ENCODE data around the gene ISOC2.

ISOC2 gene

DNA sequence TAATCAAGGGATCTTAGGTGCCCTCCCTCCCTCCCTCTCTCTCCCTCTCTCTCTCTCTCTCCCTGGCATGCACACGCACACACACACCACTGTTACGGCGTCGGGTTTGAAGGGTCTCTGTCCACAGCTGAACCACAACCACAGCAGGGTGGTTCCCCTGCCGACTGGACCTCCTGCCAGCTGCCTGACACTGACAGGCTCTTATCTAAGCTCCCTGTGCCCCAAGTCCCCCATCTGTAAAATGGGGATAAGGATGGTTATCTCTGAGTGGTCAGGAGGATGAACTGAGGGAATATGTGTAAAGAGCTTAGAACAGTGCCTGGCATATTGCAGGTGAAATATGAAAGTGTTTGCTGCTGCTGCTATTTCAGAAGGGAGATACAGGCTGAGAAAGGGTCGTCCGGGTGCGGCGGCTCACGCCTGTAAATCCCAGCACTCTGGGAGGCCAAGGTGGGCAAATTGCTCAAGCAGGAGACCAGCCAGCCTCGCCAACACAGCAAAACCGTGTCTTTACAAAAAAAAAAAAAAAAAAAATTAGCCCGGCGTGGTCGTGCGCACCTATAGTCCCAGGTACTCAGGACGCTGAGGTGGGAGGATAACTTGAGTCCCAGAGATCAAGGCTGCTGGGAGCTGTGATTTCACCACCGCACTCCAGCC, 17.5 kb downstream of the ISOC2 start:
- Histone ChIP-seq H3K4me3 (ENCODE audit: low read depth, low read length) (no peak overlapping the region), H3K36me3 (ENCODE audit: insufficient read depth, low read length) (no peaks in the 10 kb centered on the region), H3K27ac (ENCODE audit: low read depth, low read length) (no peak overlapping the region), H3K27me3 (ENCODE audit: insufficient read depth, low read length) (peaks cover 57% of the 10 kb centered on the region), H3K79me2 (ENCODE audit: control insufficient read depth, insufficient read depth, low read length, unreplicated experiment) (no peaks in the 10 kb centered on the region), H2AFZ (ENCODE audit: low read length, unreplicated experiment) (no peak overlapping the region), H3K4me1 (ENCODE audit: control insufficient read depth, insufficient read depth, low read length, unreplicated experiment) (no peaks in the 10 kb centered on the region)

DNA sequence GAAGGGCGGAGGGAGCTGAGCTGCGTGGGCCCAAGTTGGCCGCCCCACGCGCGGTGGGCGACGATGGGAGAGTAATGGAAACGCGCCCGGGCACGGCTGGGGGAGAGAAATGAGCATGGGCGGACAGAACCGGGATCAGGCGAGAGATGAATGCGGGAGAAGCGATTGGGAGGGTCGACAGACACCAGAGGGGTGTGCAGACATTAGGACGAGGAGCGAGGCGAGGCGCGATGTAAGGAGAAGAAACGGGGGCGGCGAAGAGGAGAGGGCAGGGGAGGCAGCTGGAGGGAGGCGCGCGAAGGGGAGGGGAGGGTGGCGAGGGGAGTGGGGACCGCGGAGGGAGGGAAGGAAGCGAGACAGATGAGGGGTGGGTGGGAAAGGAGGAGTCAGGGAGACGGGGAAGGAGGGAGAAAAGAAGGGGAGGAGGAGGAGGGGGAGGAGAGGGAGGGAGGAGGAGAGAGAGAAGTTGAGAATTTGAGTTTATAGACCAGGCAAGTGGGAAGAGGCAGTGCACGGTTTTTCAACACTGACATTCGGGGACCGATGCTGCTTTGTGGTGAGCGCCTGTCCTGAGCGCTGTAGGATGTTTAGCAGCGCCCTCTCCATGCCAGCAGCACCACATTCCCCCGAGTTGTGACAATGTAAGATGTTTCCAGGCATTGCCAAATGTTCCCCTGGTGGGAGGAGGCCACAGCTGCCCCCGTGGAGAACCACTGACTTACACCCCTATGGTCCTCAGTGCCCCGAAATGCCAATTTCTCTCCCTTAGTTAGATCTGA, 18.2 kb downstream of the ISOC2 start, which contains the start of gene SHISA7:
Gene SHISA7 (minus strand): TSS at position 256 of the 779 bp plus-strand sequence. CDS start 437 bp downstream, outside the sequence.
- Histone ChIP-seq H3K79me2 (ENCODE audit: control insufficient read depth, insufficient read depth, low read length, unreplicated experiment) (no peaks in the 10 kb centered on the region), H3K27me3 (ENCODE audit: insufficient read depth, low read length) (peaks cover 57% of the 10 kb centered on the region), H3K36me3 (ENCODE audit: insufficient read depth, low read length) (no peaks in the 10 kb centered on the region), H2AFZ (ENCODE audit: low read length, unreplicated experiment) (no peak within 1 kb of the TSS), H3K27ac (ENCODE audit: low read depth, low read length) (no peak within 1 kb of the TSS), H3K4me3 (ENCODE audit: low read depth, low read length) (no peak within 1 kb of the TSS), H3K4me1 (ENCODE audit: control insufficient read depth, insufficient read depth, low read length, unreplicated experiment) (no peaks in the 10 kb centered on the region)

GRCh38 chr19:55442372-55442961, 19.0 kb downstream of the ISOC2 start:
- Histone ChIP-seq H2AFZ (ENCODE audit: low read length, unreplicated experiment) (no peak overlapping the region), H3K36me3 (ENCODE audit: insufficient read depth, low read length) (no peaks in the 10 kb centered on the region), H3K4me3 (ENCODE audit: low read depth, low read length) (no peak overlapping the region), H3K4me1 (ENCODE audit: control insufficient read depth, insufficient read depth, low read length, unreplicated experiment) (no peaks in the 10 kb centered on the region), H3K27me3 (ENCODE audit: insufficient read depth, low read length) (peaks cover 57% of the 10 kb centered on the region), H3K79me2 (ENCODE audit: control insufficient read depth, insufficient read depth, low read length, unreplicated experiment) (no peaks in the 10 kb centered on the region), H3K27ac (ENCODE audit: low read depth, low read length) (no peak overlapping the region)

DNA sequence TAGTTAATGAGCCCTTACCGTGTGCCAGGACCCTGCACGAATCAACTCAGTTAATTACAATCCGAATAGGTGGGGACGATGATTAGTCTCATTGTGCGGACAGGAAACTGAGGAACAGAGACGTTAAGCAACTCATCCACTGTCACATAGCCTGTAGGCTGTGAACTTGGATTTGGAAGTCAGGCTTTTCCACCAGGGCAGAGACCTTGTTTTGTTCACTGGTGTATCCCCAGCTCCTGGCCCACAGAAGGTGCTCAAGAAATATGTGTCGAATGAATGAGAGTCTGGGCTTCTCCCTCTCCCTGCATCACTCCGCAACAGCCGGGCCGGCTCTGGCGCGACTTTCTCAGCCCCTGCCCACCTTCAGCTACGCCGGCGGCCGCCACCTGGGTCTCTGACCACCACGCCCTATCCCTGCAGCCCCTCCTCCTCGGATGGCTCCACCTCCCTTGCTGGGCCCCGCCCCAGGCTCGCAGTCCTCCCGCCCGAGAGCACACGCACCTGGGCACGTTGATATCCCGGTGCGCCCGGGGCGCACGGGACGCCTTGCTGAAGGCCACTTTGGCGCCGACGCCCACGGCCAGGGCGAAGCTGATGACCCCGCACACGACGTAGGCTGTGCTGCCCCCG, 19.6 kb downstream of the ISOC2 start:
- no peaks in the 10 kb centered on the region for H3K4me1 ChIP-seq (ENCODE audit: control insufficient read depth, insufficient read depth, low read length, unreplicated experiment)
- peaks cover 53% of the 10 kb centered on the region for H3K27me3 ChIP-seq (ENCODE audit: insufficient read depth, low read length)
- no peak overlapping the region for H3K27ac ChIP-seq (ENCODE audit: low read depth, low read length)
- no peaks in the 10 kb centered on the region for H3K36me3 ChIP-seq (ENCODE audit: insufficient read depth, low read length)
- H3K79me2 ChIP-seq (ENCODE audit: control insufficient read depth, insufficient read depth, low read length, unreplicated experiment), result no peaks in the 10 kb centered on the region
- H2AFZ ChIP-seq (ENCODE audit: low read length, unreplicated experiment), result no peak overlapping the region
- no peak overlapping the region for H3K4me3 ChIP-seq (ENCODE audit: low read depth, low read length)

- H3K79me2 ChIP-seq (ENCODE audit: control insufficient read depth, insufficient read depth, low read length, unreplicated experiment), result no peaks in the 10 kb centered on the region
- no peak overlapping the region for H3K4me3 ChIP-seq (ENCODE audit: low read depth, low read length)
- no peak overlapping the region for H2AFZ ChIP-seq (ENCODE audit: low read length, unreplicated experiment)
- H3K4me1 ChIP-seq (ENCODE audit: control insufficient read depth, insufficient read depth, low read length, unreplicated experiment), result no peaks in the 10 kb centered on the region
- no peak overlapping the region for H3K27ac ChIP-seq (ENCODE audit: low read depth, low read length)
- H3K27me3 ChIP-seq (ENCODE audit: insufficient read depth, low read length), result peaks cover 53% of the 10 kb centered on the region
- no peaks in the 10 kb centered on the region for H3K36me3 ChIP-seq (ENCODE audit: insufficient read depth, low read length)
Observed at GRCh38 chr19:55441319-55441691, 20.1 kb downstream of the ISOC2 start.

DNA sequence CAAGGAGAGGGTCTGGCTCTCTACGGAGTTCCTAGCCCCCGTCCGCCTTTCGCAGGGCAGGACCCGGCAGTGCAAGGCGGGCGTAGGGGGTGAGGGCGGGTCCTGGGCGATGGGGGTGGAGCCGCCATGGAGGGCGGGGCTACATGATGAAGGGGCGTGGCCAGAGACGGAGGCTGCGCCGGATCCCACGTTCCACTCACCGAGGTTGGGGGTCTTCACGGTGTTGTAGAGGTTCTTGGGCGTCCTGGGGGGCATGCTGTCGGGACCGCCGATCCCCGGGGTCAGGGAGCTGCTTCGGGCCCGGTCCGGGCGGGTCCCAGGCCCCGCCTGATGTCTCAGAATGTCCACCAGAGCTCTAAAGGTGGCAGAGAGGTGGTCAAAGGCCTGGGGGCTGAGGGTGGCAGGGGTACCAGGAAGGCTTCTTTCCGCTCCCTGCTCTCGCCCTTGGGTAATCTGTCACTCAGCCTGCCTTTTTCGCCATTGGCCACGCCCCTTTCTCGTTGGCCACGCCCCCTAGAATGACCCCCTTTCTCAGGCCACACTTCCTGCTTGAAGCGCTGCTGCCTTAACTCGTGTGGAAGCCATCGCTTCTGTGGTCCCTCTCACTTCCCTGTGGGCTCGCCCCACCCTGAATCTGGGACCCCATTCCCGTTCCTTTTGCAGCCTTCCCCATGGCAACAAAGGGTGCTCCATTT, 20.9 kb downstream of the ISOC2 start:
- H3K79me2 ChIP-seq (ENCODE audit: control insufficient read depth, insufficient read depth, low read length, unreplicated experiment), result no peaks in the 10 kb centered on the region
- H3K36me3 ChIP-seq (ENCODE audit: insufficient read depth, low read length), result no peaks in the 10 kb centered on the region
- peaks cover 53% of the 10 kb centered on the region for H3K27me3 ChIP-seq (ENCODE audit: insufficient read depth, low read length)
- H2AFZ ChIP-seq (ENCODE audit: low read length, unreplicated experiment), result no peak overlapping the region
- H3K4me3 ChIP-seq (ENCODE audit: low read depth, low read length), result no peak overlapping the region
- no peak overlapping the region for H3K27ac ChIP-seq (ENCODE audit: low read depth, low read length)
- H3K4me1 ChIP-seq (ENCODE audit: control insufficient read depth, insufficient read depth, low read length, unreplicated experiment), result no peaks in the 10 kb centered on the region

DNA sequence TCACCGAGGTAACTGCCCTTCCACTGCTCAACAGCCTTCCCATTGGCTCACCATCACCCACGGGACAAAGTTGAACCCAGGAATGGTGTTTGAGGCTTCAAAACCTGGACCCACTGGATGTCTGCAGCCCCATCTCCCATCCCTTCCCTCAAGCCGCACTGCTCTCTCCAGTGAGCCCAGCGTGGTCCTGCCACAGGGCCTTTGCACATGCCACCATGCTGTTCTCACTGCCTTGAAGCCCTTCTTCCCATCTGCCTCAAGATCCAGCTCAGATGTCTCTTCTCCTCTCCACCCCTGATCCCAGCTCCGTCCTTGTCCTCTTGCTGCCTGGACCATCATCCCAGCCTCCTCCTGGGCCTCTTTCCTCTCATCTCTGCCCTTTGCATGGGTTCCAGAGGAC, 22.4 kb downstream of the ISOC2 start:
- Histone ChIP-seq H3K27me3 (ENCODE audit: insufficient read depth, low read length) (peaks cover 40% of the 10 kb centered on the region), H3K27ac (ENCODE audit: low read depth, low read length) (no peak overlapping the region), H2AFZ (ENCODE audit: low read length, unreplicated experiment) (no peak overlapping the region), H3K79me2 (ENCODE audit: control insufficient read depth, insufficient read depth, low read length, unreplicated experiment) (no peaks in the 10 kb centered on the region), H3K36me3 (ENCODE audit: insufficient read depth, low read length) (no peaks in the 10 kb centered on the region), H3K4me1 (ENCODE audit: control insufficient read depth, insufficient read depth, low read length, unreplicated experiment) (no peaks in the 10 kb centered on the region), H3K4me3 (ENCODE audit: low read depth, low read length) (no peak overlapping the region)

DNA sequence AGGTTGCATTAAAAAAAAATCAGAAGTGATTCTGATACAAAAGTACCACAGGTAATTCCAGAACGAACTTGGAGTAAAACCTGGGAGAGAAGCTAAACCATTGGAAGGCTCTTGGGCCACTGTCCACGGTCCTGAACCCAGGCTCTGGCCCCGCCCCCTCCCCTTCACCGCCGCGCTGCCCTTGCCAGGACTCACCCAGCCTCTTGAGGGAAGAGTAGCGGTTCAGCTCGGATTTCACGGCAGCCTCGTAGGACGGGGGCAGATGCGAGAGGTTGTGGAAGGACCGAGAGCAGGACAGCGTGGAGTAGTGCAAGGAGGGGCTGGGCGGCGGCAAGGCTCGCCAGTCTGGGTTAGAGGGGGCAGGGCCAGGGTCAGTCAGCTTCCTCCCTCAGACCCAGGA, 24.0 kb downstream of the ISOC2 start:
- Histone ChIP-seq H3K27me3 (ENCODE audit: insufficient read depth, low read length) (peaks cover 33% of the 10 kb centered on the region), H3K36me3 (ENCODE audit: insufficient read depth, low read length) (no peaks in the 10 kb centered on the region), H3K27ac (ENCODE audit: low read depth, low read length) (no peak overlapping the region), H3K79me2 (ENCODE audit: control insufficient read depth, insufficient read depth, low read length, unreplicated experiment) (no peaks in the 10 kb centered on the region), H3K4me1 (ENCODE audit: control insufficient read depth, insufficient read depth, low read length, unreplicated experiment) (no peaks in the 10 kb centered on the region), H2AFZ (ENCODE audit: low read length, unreplicated experiment) (no peak overlapping the region), H3K4me3 (ENCODE audit: low read depth, low read length) (no peak overlapping the region)

DNA sequence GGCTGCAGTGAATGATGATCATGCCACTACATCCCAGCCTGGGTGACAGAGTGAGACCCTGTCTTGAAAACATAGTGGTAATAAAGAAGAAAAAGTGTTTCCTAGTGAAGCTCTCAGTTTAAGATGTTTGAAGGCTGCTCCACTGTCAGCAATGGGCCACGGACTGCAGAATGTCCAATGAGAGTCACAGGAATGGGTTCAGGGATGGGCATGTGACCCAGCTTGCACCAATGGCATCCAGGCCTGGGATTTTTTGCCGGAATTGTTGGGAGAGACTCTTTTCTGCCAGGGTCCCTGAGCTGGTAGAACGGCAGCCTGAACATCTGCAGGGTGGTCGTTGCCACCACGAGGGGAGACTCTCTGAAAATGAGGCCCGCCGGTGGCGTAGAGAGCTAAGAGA, 24.6 kb downstream of the ISOC2 start:
- Histone ChIP-seq H3K79me2 (ENCODE audit: control insufficient read depth, insufficient read depth, low read length, unreplicated experiment) (no peaks in the 10 kb centered on the region), H3K4me3 (ENCODE audit: low read depth, low read length) (no peak overlapping the region), H3K27ac (ENCODE audit: low read depth, low read length) (no peak overlapping the region), H2AFZ (ENCODE audit: low read length, unreplicated experiment) (no peak overlapping the region), H3K27me3 (ENCODE audit: insufficient read depth, low read length) (peaks cover 32% of the 10 kb centered on the region), H3K4me1 (ENCODE audit: control insufficient read depth, insufficient read depth, low read length, unreplicated experiment) (no peaks in the 10 kb centered on the region), H3K36me3 (ENCODE audit: insufficient read depth, low read length) (no peaks in the 10 kb centered on the region)

DNA sequence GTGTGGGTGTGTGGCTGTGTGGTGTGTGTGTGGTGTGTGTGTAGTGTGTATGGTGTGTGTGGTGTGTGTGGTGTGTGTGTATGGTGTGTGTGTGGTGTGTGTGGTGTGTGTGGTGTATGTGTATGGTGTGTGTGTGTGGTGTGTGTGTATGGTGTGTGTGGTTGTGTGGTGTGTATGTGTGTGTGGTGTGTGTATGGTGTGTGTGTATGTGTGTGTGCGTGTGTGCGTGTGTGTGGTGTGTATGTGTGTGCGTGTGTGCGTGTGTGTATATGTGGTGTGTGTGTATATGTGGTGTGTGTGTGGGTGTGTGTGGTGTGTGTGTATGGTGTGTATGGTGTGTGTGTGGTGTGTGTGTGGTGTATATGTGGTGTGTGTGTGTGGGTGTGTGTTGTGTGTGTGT, 26.4 kb downstream of the ISOC2 start:
- H3K4me1 ChIP-seq (ENCODE audit: control insufficient read depth, insufficient read depth, low read length, unreplicated experiment), result no peaks in the 10 kb centered on the region
- H3K36me3 ChIP-seq (ENCODE audit: insufficient read depth, low read length), result no peaks in the 10 kb centered on the region
- no peak overlapping the region for H3K4me3 ChIP-seq (ENCODE audit: low read depth, low read length)
- no peaks in the 10 kb centered on the region for H3K79me2 ChIP-seq (ENCODE audit: control insufficient read depth, insufficient read depth, low read length, unreplicated experiment)
- no peak overlapping the region for H3K27ac ChIP-seq (ENCODE audit: low read depth, low read length)
- H2AFZ ChIP-seq (ENCODE audit: low read length, unreplicated experiment), result no peak overlapping the region
- peaks cover 14% of the 10 kb centered on the region; the same call in 1 of the 2 replicates for H3K27me3 ChIP-seq (ENCODE audit: insufficient read depth, low read length)
